Neural cell (in vitro differentiated cells): Measurements from ENCODE around the gene CXCR1. TPM values are rescaled to one million over a fixed set of nuclear protein-coding genes. Genes with fewer than 3 reads are reported as not detected.

Experiments
- H2AFZ ChIP-seq: fragments of 200-600, 300-800 bp; sonication (generic), shearing (Covaris generic); 2 replicates; pipeline ENCODE4 v1.6.0; 2014; ENCODE audit warnings: low read depth, mild to moderate bottlenecking, antibody characterized with exemption, low read length, moderate library complexity
- H3F3A ChIP-seq: fragments of 200-600 bp; shearing (Covaris generic); 2 replicates; pipeline ENCODE4 v1.6.1; 2016; ENCODE audit warnings: mild to moderate bottlenecking, moderate library complexity, mixed read lengths, antibody characterized with exemption, low read length; ENCODE audit not compliant: insufficient read depth, poor library complexity, severe bottlenecking
- H3K27ac ChIP-seq: fragments of 200-600, 300-800 bp; sonication (generic), shearing (Covaris generic); 2 replicates; pipeline ENCODE4 v1.5.1; 2014; ENCODE audit warnings: mild to moderate bottlenecking, low read length, moderate library complexity
- H3K27me3 ChIP-seq: fragments of 300-800, 200-600 bp; sonication (generic), shearing (Covaris generic); 2 replicates; pipeline ENCODE4 v1.6.0; 2014; ENCODE audit warnings: mild to moderate bottlenecking, low read depth, low read length, moderate library complexity; ENCODE audit not compliant: insufficient read depth
- H3K36me3 ChIP-seq: fragments of 300-800, 200-600 bp; sonication (generic), shearing (Covaris generic); 2 replicates; pipeline ENCODE4 v1.5.1; 2014; ENCODE audit warnings: mild to moderate bottlenecking, antibody characterized with exemption, low read length, moderate library complexity; ENCODE audit not compliant: insufficient read depth
- H3K4me2 ChIP-seq: fragments of 300-800, 200-600 bp; sonication (generic), shearing (Covaris generic); 2 replicates; pipeline ENCODE4 v1.6.0; 2014; ENCODE audit warnings: mild to moderate bottlenecking, low read length
- H3K4me3 ChIP-seq: fragments of 300-800, 200-600 bp; sonication (generic), shearing (Covaris generic); 2 replicates; pipeline ENCODE4 v1.5.1; 2014; ENCODE audit warnings: mild to moderate bottlenecking, low read length, moderate library complexity
- H3K79me2 ChIP-seq: fragments of 200-600 bp; shearing (Covaris generic); replicated peaks from 2 replicates; pipeline ENCODE4 v1.6.0; 2014; ENCODE audit warnings: mild to moderate bottlenecking, low read length, moderate library complexity; ENCODE audit not compliant: insufficient read depth
- H3K9ac ChIP-seq: fragments of 300-800, 200-600 bp; sonication (generic), shearing (Covaris generic); 2 replicates; pipeline ENCODE4 v1.6.1; 2016; ENCODE audit warnings: mild to moderate bottlenecking, low read length, mixed read lengths
- H3K9me2 ChIP-seq: fragments of 200-600 bp; shearing (Covaris generic); 2 replicates; pipeline ENCODE4 v1.6.1; 2016; ENCODE audit warnings: mild to moderate bottlenecking, low read length, mixed read lengths; ENCODE audit not compliant: insufficient read depth
- H3K9me3 ChIP-seq: fragments of 200-600, 300-800 bp; sonication (generic), shearing (Covaris generic); 2 replicates; pipeline ENCODE4 v1.6.1; 2016; ENCODE audit warnings: mild to moderate bottlenecking, mixed run types, low read length, moderate library complexity, mixed read lengths
- H4K20me1 ChIP-seq: fragments of 200-600 bp; shearing (Covaris generic); 2 replicates; pipeline ENCODE4 v1.6.1; 2016; ENCODE audit warnings: mild to moderate bottlenecking, mixed run types; ENCODE audit not compliant: insufficient read depth
- CTCF ChIP-seq: fragments of 450-650 bp; IDR thresholded peaks from 2 replicates; pipeline ENCODE4 v1.5.1; 2014; ENCODE audit warnings: antibody characterized with exemption, mild to moderate bottlenecking, moderate library complexity; ENCODE audit not compliant: poor library complexity, severe bottlenecking
- EP300 ChIP-seq: fragments of 450-650 bp; conservative IDR thresholded peaks from 2 replicates; pipeline ENCODE4 v1.6.1; 2014; ENCODE audit warnings: antibody characterized with exemption, mild to moderate bottlenecking, moderate library complexity; ENCODE audit not compliant: poor library complexity, severe bottlenecking
- EZH2 ChIP-seq: fragments of 200-600, 300-800 bp; shearing (Covaris generic), sonication (generic); IDR thresholded peaks from 2 replicates; pipeline ENCODE4 v1.6.1; 2014; ENCODE audit warnings: antibody characterized with exemption, low read length, borderline replicate concordance, mild to moderate bottlenecking; ENCODE audit not compliant: insufficient read depth, poor library complexity, severe bottlenecking
- MXI1 ChIP-seq: fragments of 450-650 bp; conservative IDR thresholded peaks from 2 replicates; pipeline ENCODE4 v1.6.1; 2014; ENCODE audit warnings: antibody characterized with exemption, mild to moderate bottlenecking; ENCODE audit not compliant: poor library complexity, severe bottlenecking
- POLR2AphosphoS5 ChIP-seq: IDR thresholded peaks from 2 replicates; pipeline ENCODE4 v1.6.1; 2012
- RAD21 ChIP-seq: fragments of 450-650 bp; conservative IDR thresholded peaks from 2 replicates; pipeline ENCODE4 v1.6.1; 2014; ENCODE audit warnings: antibody characterized with exemption, mild to moderate bottlenecking, moderate library complexity
- REST ChIP-seq: IDR thresholded peaks from 2 replicates; pipeline ENCODE4 v1.6.1; 2012; ENCODE audit warnings: borderline replicate concordance
- SMC3 ChIP-seq: fragments of 450-650 bp; conservative IDR thresholded peaks from 2 replicates; pipeline ENCODE4 v1.6.1; 2014; ENCODE audit warnings: antibody characterized with exemption, mild to moderate bottlenecking, moderate library complexity; ENCODE audit not compliant: poor library complexity
- TAF1 ChIP-seq: IDR thresholded peaks from 2 replicates; pipeline ENCODE4 v1.6.1; 2012; ENCODE audit warnings: low read depth
- polyA minus RNA-seq: library from RNA; depleted of rRNA, polyadenylated mRNA; stranded (reverse); fragments of >200 nt; gene quantifications from 2 replicates; pipeline ENCODE4 v1.2.3, GENCODE V29; 2014
- polyA plus RNA-seq: library from polyadenylated mRNA; depleted of rRNA; stranded (reverse); fragments of >200 nt; gene quantifications from 2 replicates; pipeline ENCODE4 v1.2.3, GENCODE V29; 2014

The CXCR1 gene
- polyA plus RNA-seq (not detected in 2 replicates), polyA minus RNA-seq (not detected in 2 replicates)

GRCh38 chr2:218166791-218167190 is at the start of gene CXCR1:
CXCR1 (minus strand) TSS chr2:218166962; CDS start chr2:218165211, 1,751 bp downstream.
- Histone ChIP-seq H2AFZ (no peak within 1 kb of the TSS), H3K79me2 (no peaks in the 10 kb centered on the region), H3K9ac (no peak within 1 kb of the TSS), H4K20me1 (no peaks in the 10 kb centered on the region), H3K9me3 (no peaks in the 10 kb centered on the region), H3K4me3 (no peak within 1 kb of the TSS), H3K9me2 (no peaks in the 10 kb centered on the region), H3K4me2 (no peak within 1 kb of the TSS), H3K27me3 (no peaks in the 10 kb centered on the region), H3K27ac (no peak within 1 kb of the TSS), H3K36me3 (no peaks in the 10 kb centered on the region), H3F3A (no peaks in the 10 kb centered on the region)
- TF ChIP-seq REST (no peak), MXI1 (no peak), RAD21 (no peak), SMC3 (no peak), POLR2AphosphoS5 (no peak), TAF1 (no peak), EZH2 (no peak), CTCF (no peak), EP300 (no peak)

GRCh38 chr2:218216336-218216673 is 49.5 kb upstream of the CXCR1 start:
- H3K36me3 ChIP-seq = no peaks in the 10 kb centered on the region
- no peaks in the 10 kb centered on the region for H3K9me2 ChIP-seq
- peaks cover 42% of the 10 kb centered on the region for H3K79me2 ChIP-seq
- H3K4me3 ChIP-seq = peak overlapping the region; percentile 86
- H4K20me1 ChIP-seq = peaks cover 8% of the 10 kb centered on the region
- H3K4me2 ChIP-seq = peak overlapping the region; percentile 90
- no peak for TF ChIP-seq MXI1
- TF ChIP-seq EZH2 = no peak
- TF ChIP-seq EP300 = no peak
- TF ChIP-seq TAF1 = no peak
- no peak for TF ChIP-seq POLR2AphosphoS5
- no peak for TF ChIP-seq REST
- TF ChIP-seq RAD21 = no peak
- no peak for TF ChIP-seq CTCF
- TF ChIP-seq SMC3 = no peak
- H3F3A ChIP-seq = peaks cover 6% of the 10 kb centered on the region
- H3K27me3 ChIP-seq = no peaks in the 10 kb centered on the region
- no peaks in the 10 kb centered on the region for H3K9me3 ChIP-seq
- H3K9ac ChIP-seq = peak overlapping the region; percentile 95
- peak overlapping the region; percentile 99 for H3K27ac ChIP-seq
- H2AFZ ChIP-seq = peak overlapping the region; percentile 96
